GM12878 (cell line): ENCODE data around the gene MAP1LC3A.

Source experiments
- POLR2AphosphoS2 ChIP-seq: IDR thresholded peaks from 2 replicates; pipeline ENCODE4 v1.6.1; 2011; ENCODE audit warnings: low read depth, mild to moderate bottlenecking, low read length, improper control_type of control experiment, moderate library complexity
- POLR2AphosphoS5 ChIP-seq: IDR thresholded peaks from 2 replicates; pipeline ENCODE4 v1.6.1; 2011; ENCODE audit warnings: mild to moderate bottlenecking, low read length, inconsistent platforms
- RAD21 ChIP-seq: IDR thresholded peaks from 2 replicates; pipeline ENCODE4 v1.6.1; 2011; ENCODE audit warnings: mild to moderate bottlenecking, low read depth, low read length, moderate library complexity; ENCODE audit not compliant: insufficient read depth
- REST ChIP-seq: IDR thresholded peaks from 2 replicates; pipeline ENCODE4 v1.6.1; 2012; ENCODE audit warnings: mild to moderate bottlenecking, low read depth, low read length
- SKIL ChIP-seq: fragments of 450-650 bp; IDR thresholded peaks from 2 replicates; pipeline ENCODE4 v1.6.1; 2017; ENCODE audit warnings: mild to moderate bottlenecking, low read depth, inconsistent platforms; ENCODE audit not compliant: poor library complexity, severe bottlenecking
- TCF12 ChIP-seq: IDR thresholded peaks from 2 replicates; pipeline ENCODE4 v1.6.1; 2011; ENCODE audit warnings: low read depth, mild to moderate bottlenecking, low read length
- ZZZ3 ChIP-seq: IDR thresholded peaks from 2 replicates; pipeline ENCODE4 v1.6.1; 2011; ENCODE audit warnings: low read depth; ENCODE audit not compliant: control insufficient read depth, insufficient read length
- TF ChIP-seq, protein P1 (sequence below), 3 experiments: IDR thresholded peaks in 2 of 3; conservative IDR thresholded peaks in 1 of 3; 2 replicates each; pipeline ENCODE4 v1.5.1; 2011; ENCODE audit warnings: low read depth in 3 of 3, low read length in 3 of 3, mild to moderate bottlenecking in 3 of 3, control low read depth in 2 of 3, moderate library complexity in 2 of 3, inconsistent platforms in 1 of 3, mixed read lengths in 1 of 3; ENCODE audit not compliant: control insufficient read depth in 2 of 3, insufficient read depth in 1 of 3; ENCODE audit errors: extremely low read depth in 1 of 3

GRCh38 chr20:34607066-34607465 is 48.5 kb downstream of the MAP1LC3A start:
- TF ChIP-seq ZZZ3 (no peak), REST (no peak), POLR2AphosphoS5 (no peak), SKIL (no peak), TCF12 (no peak), RAD21 (no peak), POLR2AphosphoS2 (no peak)
- TF ChIP-seq, protein P1, sequence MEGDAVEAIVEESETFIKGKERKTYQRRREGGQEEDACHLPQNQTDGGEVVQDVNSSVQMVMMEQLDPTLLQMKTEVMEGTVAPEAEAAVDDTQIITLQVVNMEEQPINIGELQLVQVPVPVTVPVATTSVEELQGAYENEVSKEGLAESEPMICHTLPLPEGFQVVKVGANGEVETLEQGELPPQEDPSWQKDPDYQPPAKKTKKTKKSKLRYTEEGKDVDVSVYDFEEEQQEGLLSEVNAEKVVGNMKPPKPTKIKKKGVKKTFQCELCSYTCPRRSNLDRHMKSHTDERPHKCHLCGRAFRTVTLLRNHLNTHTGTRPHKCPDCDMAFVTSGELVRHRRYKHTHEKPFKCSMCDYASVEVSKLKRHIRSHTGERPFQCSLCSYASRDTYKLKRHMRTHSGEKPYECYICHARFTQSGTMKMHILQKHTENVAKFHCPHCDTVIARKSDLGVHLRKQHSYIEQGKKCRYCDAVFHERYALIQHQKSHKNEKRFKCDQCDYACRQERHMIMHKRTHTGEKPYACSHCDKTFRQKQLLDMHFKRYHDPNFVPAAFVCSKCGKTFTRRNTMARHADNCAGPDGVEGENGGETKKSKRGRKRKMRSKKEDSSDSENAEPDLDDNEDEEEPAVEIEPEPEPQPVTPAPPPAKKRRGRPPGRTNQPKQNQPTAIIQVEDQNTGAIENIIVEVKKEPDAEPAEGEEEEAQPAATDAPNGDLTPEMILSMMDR (IDR thresholded peaks at IDR 0.05 in 2 of 3, conservative IDR thresholded peaks at IDR 0.05 in 1 of 3; ENCODE audit: control insufficient read depth in 2 of 3, extremely low read depth in 1 of 3, insufficient read depth in 1 of 3, low read depth in 3 of 3, low read length in 3 of 3): no peak
